GM19328 (cell line): ENCODE data around the gene MOV10L1.

Source experiments
- ATAC-seq: cut with Tn5 transposase; IDR thresholded peaks from one replicate; pipeline ENCODE4 v1.9.1; 2021; ENCODE audit warnings: mild to moderate bottlenecking, moderate library complexity; ENCODE audit not compliant: unreplicated experiment

MOV10L1 gene

DNA sequence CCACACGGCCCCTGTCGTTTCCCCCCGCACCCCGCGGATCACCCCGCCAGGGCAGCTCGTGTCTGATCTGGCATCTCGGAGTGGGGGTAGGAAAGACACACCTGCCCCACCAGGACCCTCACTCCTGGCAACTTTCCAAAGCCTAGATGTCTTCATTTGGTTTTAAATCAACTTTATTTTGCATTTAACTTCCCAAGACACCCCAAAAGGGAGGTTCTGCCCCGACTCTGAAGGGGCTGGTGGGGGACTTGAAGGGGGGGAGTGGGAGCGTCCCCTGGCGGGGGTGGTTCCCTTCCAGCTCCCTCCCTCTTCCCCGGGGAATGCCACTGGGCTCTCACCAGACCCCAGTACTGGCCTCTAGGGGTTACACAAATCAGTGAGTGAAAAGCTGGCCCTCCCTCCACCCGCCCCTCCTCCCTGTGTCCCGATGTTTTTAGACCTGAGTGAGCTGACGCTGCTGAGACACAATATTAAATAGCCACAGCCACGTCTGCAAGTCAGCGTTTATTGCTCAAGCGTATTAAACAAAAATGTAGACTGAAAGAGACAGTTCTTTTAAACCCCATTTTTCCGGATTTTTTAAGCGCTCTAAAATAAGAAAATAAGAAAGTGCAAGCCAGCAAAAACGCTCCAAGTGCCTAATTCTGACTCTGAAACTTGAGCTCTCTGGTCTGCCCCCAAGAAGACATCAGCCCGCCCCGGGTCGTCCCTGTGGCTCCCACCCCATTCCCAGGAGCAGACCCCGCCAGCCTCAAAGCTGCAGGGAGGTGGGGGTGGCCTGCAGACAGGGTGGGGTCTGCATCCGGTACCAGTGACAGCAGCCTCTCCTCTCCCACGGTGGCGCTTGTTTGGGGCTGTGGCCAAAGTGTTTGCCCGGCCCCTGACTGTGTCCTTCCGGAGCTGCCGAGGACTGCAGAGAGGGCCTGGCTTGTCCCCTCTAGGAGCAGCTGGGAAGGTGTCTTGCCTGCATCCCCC, 30.6 kb upstream of the MOV10L1 start:
- no peak for ATAC-seq

DNA sequence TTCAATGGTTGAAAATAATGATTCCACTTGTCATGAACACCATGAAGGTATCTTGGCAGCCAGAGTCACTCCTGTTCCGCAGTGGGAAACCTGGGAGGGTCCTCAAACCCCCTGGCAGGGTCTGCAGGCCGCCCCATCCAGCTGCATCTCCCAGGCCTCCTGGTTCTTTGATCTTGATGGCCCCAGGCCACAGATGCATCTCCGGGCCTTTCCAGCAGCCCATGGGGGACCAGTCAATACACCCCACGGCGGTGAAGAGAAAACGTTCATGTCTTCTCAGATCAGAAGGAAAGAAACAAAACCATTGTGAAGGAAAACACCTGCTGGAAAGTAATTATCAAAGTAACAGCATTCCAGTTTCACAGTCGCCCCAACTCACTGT, 29.9 kb upstream of the MOV10L1 start:
- no peak for ATAC-seq

DNA sequence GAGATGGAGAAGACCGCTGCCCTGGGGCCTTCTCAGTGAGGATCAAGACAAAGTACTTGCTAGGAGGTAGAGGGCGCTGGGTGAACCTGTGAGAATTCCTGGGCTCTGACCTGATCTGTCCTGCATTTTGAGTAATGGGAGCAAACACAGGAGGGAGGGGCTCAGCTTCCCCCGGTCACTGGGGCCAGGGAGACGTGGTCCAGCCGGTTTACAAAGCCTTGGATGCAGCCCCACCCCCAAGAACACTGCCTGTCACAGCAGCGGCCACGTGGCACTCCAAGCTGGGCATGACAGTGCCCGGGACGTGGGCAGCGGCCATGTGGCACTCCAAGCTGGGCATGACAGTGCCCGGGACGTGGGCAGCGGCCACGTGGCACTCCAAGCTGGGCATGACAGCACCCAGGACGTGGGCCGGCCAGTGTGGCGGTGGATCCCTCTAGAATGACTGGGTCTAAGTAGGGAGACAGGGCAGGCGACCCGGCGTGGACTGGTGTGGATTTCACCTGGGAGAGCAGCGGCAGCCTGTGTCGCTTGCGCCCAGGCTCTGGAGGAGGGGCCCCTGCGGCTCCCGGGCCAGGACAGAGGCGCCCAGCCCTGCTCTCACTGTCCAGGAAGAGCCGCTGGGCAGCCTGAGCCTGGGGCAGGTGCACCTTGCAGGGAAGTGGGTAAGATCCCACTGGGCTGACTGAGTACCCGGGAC, 29.2 kb upstream of the MOV10L1 start:
- ATAC-seq, result no peak

DNA sequence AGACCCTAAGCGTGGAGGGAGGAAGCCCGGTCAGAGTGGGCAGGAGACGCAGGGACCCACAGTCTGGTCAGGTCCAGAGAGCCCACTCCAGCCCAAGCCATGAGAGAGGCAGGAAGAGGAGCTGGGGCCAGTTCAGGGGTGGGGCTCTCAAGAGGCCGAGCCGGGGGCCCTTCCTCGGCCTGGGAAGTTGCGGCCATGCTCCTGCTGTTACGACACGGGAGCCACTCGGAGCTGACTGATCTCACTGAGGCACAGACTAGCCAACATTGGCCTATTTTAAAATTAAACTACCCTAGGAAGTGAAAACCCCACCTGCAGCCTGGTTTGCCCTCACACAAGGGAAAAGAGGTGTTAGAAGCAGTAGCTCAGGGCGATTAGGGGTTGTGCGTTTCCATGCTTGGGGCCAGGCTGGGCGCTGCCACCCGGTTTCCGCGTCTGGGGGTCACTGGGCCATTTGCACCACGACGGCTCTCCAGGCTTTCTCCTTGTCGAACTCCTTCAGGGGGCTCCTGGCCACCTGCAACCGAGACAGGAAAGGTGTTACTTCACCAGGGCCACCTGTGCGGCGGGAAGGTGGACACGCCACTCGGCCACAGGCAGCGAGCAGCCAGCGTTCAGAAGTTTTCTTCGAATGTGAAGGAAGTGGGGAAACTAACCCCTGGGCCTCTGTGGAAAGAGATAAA, 28.5 kb upstream of the MOV10L1 start:
- ATAC-seq, result no peak

GRCh38 chr22:50061824-50062355, 27.9 kb upstream of the MOV10L1 start:
- ATAC-seq, result no peak

DNA sequence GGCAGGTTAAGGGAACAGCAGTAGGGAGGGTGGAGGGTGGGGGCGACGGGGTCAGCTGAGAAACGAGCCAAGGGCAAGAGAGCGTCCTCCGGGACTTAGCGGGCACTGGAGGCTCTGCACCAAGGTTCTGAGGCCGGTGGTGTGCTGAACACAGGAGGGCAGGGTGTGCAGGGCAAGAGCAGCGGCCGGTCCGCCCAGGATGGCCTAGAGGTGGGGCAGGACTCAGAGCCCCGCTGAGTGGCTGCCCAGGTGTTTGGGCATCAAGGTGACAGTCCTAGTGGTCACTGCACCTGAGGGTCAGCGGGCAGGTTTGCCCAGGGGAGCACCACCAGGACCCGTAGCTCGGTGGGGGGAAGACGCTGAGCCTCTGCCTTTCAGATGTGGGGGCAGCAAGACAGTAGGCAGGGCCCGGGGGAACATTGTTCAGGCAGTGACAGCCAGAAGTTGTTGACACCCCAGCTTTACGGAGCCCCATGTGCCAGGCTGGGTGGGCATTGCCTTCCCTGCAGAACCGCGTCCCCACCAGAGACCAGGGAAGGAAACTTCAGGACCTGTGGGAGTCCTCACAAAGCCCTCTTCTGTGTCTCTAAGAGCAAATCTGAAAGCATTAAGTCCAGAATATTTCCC, 27.2 kb upstream of the MOV10L1 start:
- no peak for ATAC-seq

DNA sequence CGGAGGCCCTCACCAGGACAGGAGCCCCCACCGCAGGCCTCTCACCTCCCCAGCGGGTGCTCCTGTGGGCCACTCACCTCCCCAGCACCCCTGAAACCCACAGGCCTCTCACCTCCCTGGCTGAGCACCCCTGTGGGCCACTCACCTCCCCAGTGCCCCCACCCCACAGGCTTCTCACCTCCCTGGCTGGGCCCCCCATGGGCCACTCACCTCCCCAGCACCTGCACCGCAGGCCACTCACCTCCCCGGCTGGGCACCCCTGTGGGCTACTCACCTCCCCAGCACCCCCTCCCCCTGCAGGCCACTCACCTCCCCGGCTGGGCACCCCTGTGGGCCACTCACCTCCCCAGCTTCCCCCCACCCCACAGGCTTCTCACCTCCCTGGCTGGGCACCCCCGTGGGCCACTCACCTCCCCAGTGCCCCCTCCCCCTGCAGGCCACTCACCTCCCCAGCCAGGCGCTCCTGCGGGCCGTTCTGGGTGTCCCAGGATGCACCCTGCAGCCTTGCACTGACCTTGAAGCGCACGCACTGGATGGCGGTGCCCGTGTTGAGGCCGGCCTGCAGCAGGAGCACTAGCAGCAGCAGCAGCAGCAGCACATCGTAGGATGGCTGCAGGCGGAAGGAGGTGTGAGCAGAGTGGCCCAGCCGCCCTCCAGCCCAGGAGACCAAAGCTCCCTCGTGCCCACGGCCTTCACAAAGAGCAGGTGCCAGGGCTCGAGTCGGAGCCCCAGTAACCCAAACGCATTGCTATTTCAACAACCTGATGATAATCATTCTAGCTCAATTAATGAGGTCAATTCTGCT, 26.0 kb upstream of the MOV10L1 start:
- no peak for ATAC-seq

GRCh38 chr22:50064453-50064852, 25.4 kb upstream of the MOV10L1 start:
- no peak for ATAC-seq

GRCh38 chr22:50067244-50067643, 22.6 kb upstream of the MOV10L1 start:
- ATAC-seq, result no peak

DNA sequence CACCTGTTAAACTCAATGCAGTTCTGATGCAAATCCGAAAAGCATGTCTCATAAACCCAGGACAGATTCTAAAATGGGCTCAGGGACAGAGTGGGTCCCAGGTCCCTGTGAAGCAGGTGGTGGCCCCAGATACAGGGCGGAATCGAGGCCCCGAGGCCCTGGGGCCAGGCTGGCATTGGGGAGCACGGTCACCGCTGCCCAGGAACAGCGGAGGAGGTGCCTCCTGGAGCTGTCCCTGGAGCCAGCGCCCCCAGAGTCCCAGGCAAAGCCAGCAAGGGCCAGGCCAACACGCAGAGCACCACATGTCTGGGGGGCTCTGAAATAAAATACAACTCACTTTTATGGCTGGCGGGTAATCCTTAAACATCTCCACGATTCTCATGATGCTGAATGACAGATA, 21.7 kb upstream of the MOV10L1 start:
- ATAC-seq, result no peak

GRCh38 chr22:50070366-50070765, 19.4 kb upstream of the MOV10L1 start:
- ATAC-seq, result no peak

DNA sequence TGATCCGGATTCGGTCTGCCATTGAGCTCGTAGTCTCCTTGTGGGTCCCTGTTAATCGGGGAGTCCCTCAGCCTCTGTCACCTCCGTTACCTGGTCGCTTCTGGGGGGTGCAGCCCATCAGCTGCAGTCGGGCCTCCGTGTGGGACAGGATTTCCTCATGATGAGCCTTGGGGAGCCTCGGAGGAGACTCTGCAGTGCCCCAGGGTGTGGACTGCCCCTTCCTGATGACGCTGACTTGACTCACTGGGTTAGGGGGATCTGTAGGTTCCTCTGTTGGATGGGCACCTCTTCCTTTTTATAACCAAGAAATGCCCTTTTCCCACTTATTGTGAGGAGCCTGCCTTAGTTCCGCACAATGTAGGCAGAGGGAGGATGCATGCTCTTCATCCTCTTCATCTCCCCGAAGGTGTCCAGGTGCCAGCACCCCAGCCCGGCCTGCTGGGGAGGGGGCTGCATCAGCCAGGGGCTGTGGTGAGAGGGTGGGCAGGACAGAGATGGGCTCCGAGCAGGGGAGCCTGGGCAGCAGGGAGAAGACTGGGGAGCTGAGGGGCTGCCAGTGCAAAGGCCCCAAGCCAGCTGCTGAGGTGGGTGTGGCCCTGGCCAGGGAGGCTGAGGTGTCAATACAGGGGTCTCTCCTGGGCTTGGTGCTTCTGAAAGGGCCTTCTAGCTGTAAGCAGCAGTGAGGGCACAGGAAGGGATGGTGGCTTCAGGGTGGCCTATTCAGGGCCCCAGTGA, 18.2 kb upstream of the MOV10L1 start:
- no peak for ATAC-seq

- no peak for ATAC-seq
These were observed 17.6 kb upstream of the MOV10L1 start for GRCh38 chr22:50072167-50072555.

DNA sequence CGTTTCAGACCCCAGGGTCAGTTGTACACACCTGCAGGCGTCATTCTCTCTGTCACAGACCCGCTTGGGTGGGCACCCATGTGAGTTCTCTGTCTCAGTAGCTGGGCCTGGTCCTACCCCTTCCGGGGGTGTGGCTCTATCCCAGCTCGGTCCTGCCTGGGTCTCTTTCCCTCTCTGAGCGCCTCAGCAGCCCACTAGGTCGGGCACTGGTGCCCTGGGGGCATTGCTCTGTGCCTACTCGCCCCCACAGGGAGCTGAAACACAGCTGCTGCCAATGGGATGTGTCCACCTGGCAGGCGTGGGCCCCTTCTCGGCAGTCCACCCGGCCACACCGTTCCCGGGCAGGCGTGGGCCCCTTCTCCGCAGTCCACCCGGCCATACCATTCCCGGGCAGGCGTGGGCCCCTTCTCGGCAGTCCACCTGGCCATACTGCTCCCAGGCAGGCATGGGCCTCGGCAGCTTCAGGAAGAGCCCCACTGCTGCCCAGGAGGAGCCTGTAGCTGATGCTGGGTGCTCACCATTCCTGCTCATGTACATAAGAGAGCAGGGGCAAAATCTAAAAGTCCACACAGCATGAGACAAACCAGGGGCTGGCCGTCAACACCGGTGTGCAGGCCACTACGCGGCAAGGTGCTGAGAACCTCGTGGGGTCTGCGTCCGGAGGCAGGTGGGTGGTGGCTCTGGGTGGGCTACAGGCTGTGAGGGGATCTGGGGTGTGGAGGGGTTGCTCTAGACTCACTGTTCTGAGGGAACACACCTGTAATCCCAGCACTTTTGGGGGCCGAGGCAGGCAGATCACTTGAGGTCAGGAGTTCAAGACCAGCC, 16.9 kb upstream of the MOV10L1 start:
- ATAC-seq, result no peak

DNA sequence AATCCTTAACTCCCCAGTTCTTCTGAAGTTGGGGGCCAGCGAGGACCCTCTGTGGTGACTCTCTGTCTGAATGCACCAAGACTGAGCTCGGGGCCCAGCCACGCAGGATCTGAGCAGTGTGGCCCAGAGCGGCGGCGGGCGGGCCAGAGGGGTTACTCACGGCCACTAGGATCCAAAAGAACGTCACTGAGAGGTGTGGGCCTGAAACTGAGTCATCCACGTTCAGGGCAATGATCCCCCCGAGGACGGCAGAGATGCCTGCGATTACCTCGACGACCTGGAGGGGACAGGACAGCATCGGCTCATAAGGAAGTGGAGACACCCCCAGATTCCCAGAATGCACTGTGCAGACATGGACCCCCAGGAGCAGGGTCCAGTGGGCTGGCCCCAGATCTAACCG, 15.8 kb upstream of the MOV10L1 start:
- no peak for ATAC-seq

DNA sequence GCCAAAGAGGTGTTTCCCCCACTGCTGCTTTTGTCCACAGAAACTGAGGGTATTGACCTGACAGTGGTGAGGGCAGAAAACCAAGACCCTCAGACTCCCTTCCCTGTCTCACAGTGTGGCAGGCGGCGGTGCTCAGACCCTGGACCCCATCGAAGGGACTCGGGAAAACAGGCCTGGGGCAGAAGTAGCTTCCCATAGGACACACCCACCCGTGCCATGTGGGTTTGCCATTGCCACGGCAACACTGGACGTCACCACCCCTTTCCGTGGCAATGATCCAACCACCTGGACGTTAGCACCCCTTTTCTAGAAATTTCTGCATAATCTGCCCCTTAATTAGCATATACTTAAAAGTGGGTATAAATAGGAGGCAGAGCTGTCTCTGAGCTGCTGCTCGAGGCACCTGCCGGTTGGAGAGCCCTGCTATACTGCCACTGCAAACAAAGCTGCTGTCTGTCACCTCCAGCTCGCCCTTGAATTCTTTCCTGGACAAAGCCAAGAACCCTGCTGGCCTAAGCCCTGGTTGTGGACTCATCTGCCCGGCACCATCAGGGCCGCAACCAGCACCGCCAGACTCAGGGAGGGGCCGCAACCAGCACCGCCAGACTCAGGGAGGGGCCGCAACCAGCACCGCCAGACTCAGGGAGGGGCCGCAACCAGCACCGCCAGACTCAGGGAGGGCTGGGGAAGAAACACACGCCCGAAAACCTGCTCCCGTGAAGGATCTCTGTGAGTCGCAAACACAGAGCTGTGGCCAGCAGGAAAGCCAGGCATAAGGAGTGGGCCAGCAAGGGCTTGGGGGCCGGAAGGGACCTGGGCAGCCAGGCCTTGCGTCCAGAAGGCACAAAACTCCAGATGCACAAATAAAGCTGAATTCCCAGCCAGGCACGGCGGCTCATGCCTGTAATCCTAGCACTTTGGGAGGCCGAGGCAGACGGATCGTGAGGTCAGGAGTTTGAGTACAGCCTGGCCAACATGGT, 15.0 kb upstream of the MOV10L1 start:
- no peak for ATAC-seq
